Endothelial cell of umbilical vein (primary cell): ENCODE data around the gene PBX3. TPM values are rescaled to one million over a fixed set of nuclear protein-coding genes. Genes with fewer than 3 reads are reported as not detected.

Experiments used
- BruUV-seq: library from RNA; stranded (reverse); fragments of 400-500 nt; replicated peaks from 2 replicates; lab custom pipeline; 2021; lab: Mats Ljungman, UMichigan
- CTCF ChIA-PET: fragments of 300-600, 350-600 bp; sonication (Branson Sonifier 250); formaldehyde crosslinking; loops from one replicate; lab custom pipeline; 2021; ENCODE audit warnings: antibody characterized with exemption, inconsistent platforms; lab: Charles Lee
- POLR2A ChIA-PET: fragments of 300-600, 350-600 bp; sonication (Branson Sonifier 250); formaldehyde crosslinking; loops from one replicate; lab custom pipeline; 2021; ENCODE audit warnings: antibody characterized with exemption, inconsistent platforms; lab: Charles Lee
- DNase-seq: peaks from one replicate; pipeline ENCODE4 v3.0.0-alpha.2; 2011; ENCODE audit warnings: low read depth, low spot score
- FAIRE-seq: peaks from 2 replicates; lab custom pipeline; 2011; peaks lifted over from hg19 to GRCh38; lab: Jason Lieb, UNC
- H2AFZ ChIP-seq: 2 replicates; pipeline ENCODE4 v1.6.0; 2012; ENCODE audit warnings: low read depth, low read length, control low read depth, inconsistent platforms
- H3K27ac ChIP-seq: 2 replicates; pipeline ENCODE4 v1.5.1; 2011; ENCODE audit warnings: low read depth, mild to moderate bottlenecking, control low read depth, low read length, moderate library complexity; ENCODE audit not compliant: insufficient read depth
- H3K27me3 ChIP-seq, 2 experiments: 2 replicates each; pipeline versions ENCODE4 v1.6.0 to v1.6.1; 2011; ENCODE audit warnings: low read length in 2 of 2, mixed read lengths in 1 of 2; ENCODE audit not compliant: control insufficient read depth in 2 of 2, insufficient read depth in 2 of 2
- H3K36me3 ChIP-seq, 2 experiments: 2 replicates in 1 of 2; 3 replicates in 1 of 2; pipeline ENCODE4 v1.5.1; 2011; ENCODE audit warnings: low read length in 2 of 2, mild to moderate bottlenecking in 1 of 2, moderate library complexity in 1 of 2; ENCODE audit not compliant: control insufficient read depth in 2 of 2, insufficient read depth in 2 of 2; ENCODE audit errors: extremely low read depth in 1 of 2
- H3K4me1 ChIP-seq: 3 replicates; pipeline ENCODE4 v1.5.1; 2011; ENCODE audit warnings: mild to moderate bottlenecking, low read length; ENCODE audit not compliant: control insufficient read depth, insufficient read depth; ENCODE audit errors: extremely low read depth
- H3K4me2 ChIP-seq: 2 replicates; pipeline ENCODE4 v1.6.1; 2011; ENCODE audit warnings: low read length, control low read depth, mixed read lengths; ENCODE audit not compliant: insufficient read depth
- H3K4me3 ChIP-seq, 3 experiments: fragments of 200-600 bp in 1 of 3; sonication (generic), shearing (Covaris generic) in 1 of 3; replicated peaks in 1 of 3; 2 replicates each; pipeline ENCODE4 v1.5.1; 2011 to 2016; ENCODE audit warnings: control low read depth in 3 of 3, low read length in 3 of 3, mild to moderate bottlenecking in 2 of 3, inconsistent platforms in 1 of 3, low read depth in 1 of 3, moderate library complexity in 1 of 3; ENCODE audit not compliant: insufficient read depth in 1 of 3
- H3K79me2 ChIP-seq: 2 replicates; pipeline ENCODE4 v1.6.0; 2012; ENCODE audit warnings: low read length, inconsistent platforms; ENCODE audit not compliant: control insufficient read depth, insufficient read depth
- H3K9ac ChIP-seq: replicated peaks from 2 replicates; pipeline ENCODE3; 2011; ENCODE audit warnings: low read length, control low read depth; ENCODE audit not compliant: insufficient read depth; ENCODE audit errors: extremely low read depth
- H3K9me1 ChIP-seq: replicated peaks from 3 replicates; pipeline ENCODE4 v1.6.0; 2011; ENCODE audit warnings: mild to moderate bottlenecking, low read length; ENCODE audit not compliant: control insufficient read depth, insufficient read depth; ENCODE audit errors: extremely low read depth
- H3K9me3 ChIP-seq: replicated peaks from 2 replicates; pipeline ENCODE4 v1.5.1; 2012; ENCODE audit warnings: low read length, inconsistent platforms; ENCODE audit not compliant: control insufficient read depth, insufficient read depth
- H4K20me1 ChIP-seq: replicated peaks from 2 replicates; pipeline ENCODE3; 2011; ENCODE audit warnings: mild to moderate bottlenecking, low read length; ENCODE audit not compliant: control insufficient read depth, insufficient read depth; ENCODE audit errors: extremely low read depth
- CTCF ChIP-seq, 2 donors: IDR thresholded peaks; 1 replicate in 1 of 2; 2 replicates in 1 of 2; pipeline ENCODE4 v1.5.1; 2011; ENCODE audit warnings: low read length in 2 of 2, mild to moderate bottlenecking in 2 of 2, moderate library complexity in 2 of 2, control low read depth in 1 of 2, inconsistent platforms in 1 of 2, low read depth in 1 of 2; ENCODE audit not compliant: insufficient read depth in 1 of 2; ENCODE audit errors: extremely low read depth in 1 of 2
- EZH2 ChIP-seq: IDR thresholded peaks from 2 replicates; pipeline ENCODE4 v1.6.1; 2012; ENCODE audit warnings: borderline replicate concordance, low read depth, mild to moderate bottlenecking, moderate library complexity, low read length, inconsistent platforms; ENCODE audit not compliant: severe bottlenecking
- FOS ChIP-seq: IDR thresholded peaks from 2 replicates; pipeline ENCODE4 v1.6.1; 2011; ENCODE audit warnings: mild to moderate bottlenecking, low read length, moderate library complexity, borderline replicate concordance; ENCODE audit not compliant: insufficient read depth
- GATA2 ChIP-seq: IDR thresholded peaks from 2 replicates; pipeline ENCODE4 v1.7.0; 2011; ENCODE audit warnings: low read depth, mild to moderate bottlenecking, moderate library complexity, mixed read lengths, low read length; ENCODE audit not compliant: insufficient read length, insufficient read depth
- JUN ChIP-seq: IDR thresholded peaks from 2 replicates; pipeline ENCODE4 v1.6.1; 2011; ENCODE audit warnings: borderline replicate concordance, low read depth; ENCODE audit not compliant: insufficient read length, insufficient read depth
- MAX ChIP-seq: IDR thresholded peaks from 2 replicates; pipeline ENCODE4 v1.6.1; 2011; ENCODE audit not compliant: insufficient read depth, insufficient read length
- MYC ChIP-seq: IDR thresholded peaks from one replicate; pipeline ENCODE4 v1.6.1; 2011; ENCODE audit warnings: mild to moderate bottlenecking, low read depth, low read length
- POLR2A ChIP-seq: IDR thresholded peaks from 2 replicates; pipeline ENCODE4 v1.6.1; 2012; ENCODE audit warnings: low read depth, mild to moderate bottlenecking, control low read depth, low read length
- POLR2AphosphoS5 ChIP-seq: IDR thresholded peaks from 2 replicates; pipeline ENCODE4 v1.6.1; 2012; ENCODE audit warnings: low read depth, mild to moderate bottlenecking, control low read depth, low read length, moderate library complexity; ENCODE audit not compliant: insufficient read depth
- dilution Hi-C: fragments of 300-500 bp; cut with MboI; formaldehyde crosslinking; loops from one replicate; pipeline ENCODE4 v1.15.0; 2019; ENCODE audit warnings: low sequenced_read_pairs; ENCODE audit not compliant: extremely low pct_ligation_motif_present
- intact Hi-C: fragments of 100-400 bp; cut with micrococcal nuclease; formaldehyde crosslinking; loops from one replicate; pipeline ENCODE4 v1.10.0; 2022
- polyA plus RNA-seq, 4 experiments: library from polyadenylated mRNA; depleted of rRNA in 3 of 4; stranded (reverse) in 3 of 4; unstranded in 1 of 4; fragments of >200 nt; gene quantifications; 2 replicates each; pipeline versions ENCODE4 v1.2.1 to v1.2.3, GENCODE V29; 2011 to 2012; ENCODE audit warnings: missing spikeins in 1 of 4
- total RNA-seq: library from RNA; stranded (reverse); gene quantifications from 2 replicates; pipeline ENCODE4 v1.2.3, GENCODE V29; 2021

The PBX3 gene
- total and polyA plus RNA-seq, 2 donors (not counting 3 experiments of a cell fraction or from before 2014, with no cell fraction given): 18.8 to 42.0 TPM

GRCh38 chr9:125768803-125769202, 21.6 kb downstream of the PBX3 start:
- ChIA-PET CTCF (interaction anchor here (1.3 kb wide), 1 partner anchor 35 kb away, joined by 3 read pairs; no protein-coding TSS in a partner anchor), POLR2A (no interaction called here)
- no TSS peak for BruUV-seq
- Histone ChIP-seq H2AFZ (no peak overlapping the region), H4K20me1 (no peaks in the 10 kb centered on the region), H3K36me3 (no peaks in the 10 kb centered on the region), H3K9me3 (no peaks in the 10 kb centered on the region), H3K9ac (no peak overlapping the region), H3K4me1 (no peaks in the 10 kb centered on the region), H3K27me3 (no peaks in the 10 kb centered on the region), H3K4me3 (no peak overlapping the region), H3K9me1 (no peaks in the 10 kb centered on the region), H3K27ac (no peak overlapping the region), H3K79me2 (peaks cover 32% of the 10 kb centered on the region), H3K4me2 (no peak overlapping the region)
- TF ChIP-seq GATA2: no peak
- no peak for TF ChIP-seq POLR2AphosphoS5
- TF ChIP-seq FOS: no peak
- TF ChIP-seq MYC: no peak
- no peak for TF ChIP-seq EZH2
- TF ChIP-seq JUN: no peak
- TF ChIP-seq POLR2A: no peak
- TF ChIP-seq CTCF (IDR thresholded peaks at IDR 0.05; ENCODE audit: extremely low read depth in 1 of 2, insufficient read depth in 1 of 2, low read depth in 1 of 2, low read length in 2 of 2): no peak
- no peak for TF ChIP-seq MAX
- dilution Hi-C loops: no loop called here
- FAIRE-seq (no peak), DNase-seq (no peak)
- intact Hi-C loops: no loop called here
